Gastroesophageal sphincter (tissue), 4 donors: ENCODE measurements around the gene FOXO6. TPM values are rescaled to one million over a fixed set of nuclear protein-coding genes. Genes with fewer than 3 reads are reported as not detected.

Experiments used
- ATAC-seq: fragments of 150-250 bp; one replicate; pipeline ENCODE4 v1.9.1; 2016; ENCODE audit warnings: mild to moderate bottlenecking, moderate library complexity
- H3K27ac ChIP-seq, 4 donors: fragments of 200-600 bp; sonication (generic) in 3 of 4; 1 replicate in 3 of 4; 2 replicates in 1 of 4; pipeline ENCODE4 v1.5.1; 2016 to 2019
- H3K27me3 ChIP-seq: fragments of 200-600 bp; sonication (generic); one replicate; pipeline ENCODE4 v1.5.1; 2019
- H3K36me3 ChIP-seq, 2 donors: fragments of 200-600 bp; sonication (generic); one replicate each; pipeline ENCODE4 v1.5.1; 2019; ENCODE audit warnings: control low read depth in 1 of 2
- H3K4me1 ChIP-seq, 3 donors: fragments of 200-600 bp; sonication (generic); 1 replicate in 2 of 3; 2 replicates in 1 of 3; pipeline ENCODE4 v1.5.1; 2016 to 2019; ENCODE audit warnings: control low read depth in 2 of 3
- H3K4me3 ChIP-seq, 2 donors: fragments of 200-600 bp; sonication (generic); one replicate each; pipeline ENCODE4 v1.5.1; 2019; ENCODE audit warnings: mild to moderate bottlenecking in 1 of 2, moderate library complexity in 1 of 2
- H3K9me3 ChIP-seq, 3 donors: fragments of 200-600 bp; sonication (generic); one replicate each; pipeline ENCODE4 v1.5.1; 2017 to 2019; ENCODE audit warnings: control low read depth in 2 of 3
- EP300 ChIP-seq: sonication (generic); formaldehyde crosslinking; IDR thresholded peaks from one replicate; pipeline ENCODE4 v1.6.1; 2017; ENCODE audit warnings: antibody characterized with exemption, mild to moderate bottlenecking
- POLR2A ChIP-seq, 2 donors: fragments of 450-650 bp; IDR thresholded peaks; one replicate each; pipeline ENCODE4 v1.6.1; 2017; ENCODE audit warnings: antibody characterized with exemption in 2 of 2, mild to moderate bottlenecking in 2 of 2, moderate library complexity in 1 of 2
- POLR2AphosphoS5 ChIP-seq: sonication (generic); formaldehyde crosslinking; IDR thresholded peaks from one replicate; pipeline ENCODE4 v1.6.1; 2017; ENCODE audit warnings: antibody characterized with exemption
- WGBS, 2 donors: methylation state at CpG; one replicate each; pipeline ENCODE4 v1.1.5; 2018; ENCODE audit warnings: low coverage in 1 of 2; 5-methylcytosine and 5-hydroxymethylcytosine counted together
- total RNA-seq, 4 donors: library from RNA; depleted of rRNA; stranded (reverse); fragments of >200 nt; gene quantifications; one replicate each; pipeline ENCODE4 v1.1.0, GENCODE V29; 2016
- TF ChIP-seq, protein P1 (sequence below), 4 experiments: fragments of 200-600 bp in 2 of 4; fragments of 450-650 bp in 2 of 4; sonication (generic) in 1 of 4; IDR thresholded peaks; one replicate each; pipeline ENCODE4 v1.5.1; 2017 to 2019; ENCODE audit warnings: antibody characterized with exemption in 4 of 4, mild to moderate bottlenecking in 2 of 4, moderate library complexity in 2 of 4

Gene FOXO6
- total RNA-seq, 4 donors from 2014 or later: 0.27 to 2.2 (median 1.9) TPM

DNA sequence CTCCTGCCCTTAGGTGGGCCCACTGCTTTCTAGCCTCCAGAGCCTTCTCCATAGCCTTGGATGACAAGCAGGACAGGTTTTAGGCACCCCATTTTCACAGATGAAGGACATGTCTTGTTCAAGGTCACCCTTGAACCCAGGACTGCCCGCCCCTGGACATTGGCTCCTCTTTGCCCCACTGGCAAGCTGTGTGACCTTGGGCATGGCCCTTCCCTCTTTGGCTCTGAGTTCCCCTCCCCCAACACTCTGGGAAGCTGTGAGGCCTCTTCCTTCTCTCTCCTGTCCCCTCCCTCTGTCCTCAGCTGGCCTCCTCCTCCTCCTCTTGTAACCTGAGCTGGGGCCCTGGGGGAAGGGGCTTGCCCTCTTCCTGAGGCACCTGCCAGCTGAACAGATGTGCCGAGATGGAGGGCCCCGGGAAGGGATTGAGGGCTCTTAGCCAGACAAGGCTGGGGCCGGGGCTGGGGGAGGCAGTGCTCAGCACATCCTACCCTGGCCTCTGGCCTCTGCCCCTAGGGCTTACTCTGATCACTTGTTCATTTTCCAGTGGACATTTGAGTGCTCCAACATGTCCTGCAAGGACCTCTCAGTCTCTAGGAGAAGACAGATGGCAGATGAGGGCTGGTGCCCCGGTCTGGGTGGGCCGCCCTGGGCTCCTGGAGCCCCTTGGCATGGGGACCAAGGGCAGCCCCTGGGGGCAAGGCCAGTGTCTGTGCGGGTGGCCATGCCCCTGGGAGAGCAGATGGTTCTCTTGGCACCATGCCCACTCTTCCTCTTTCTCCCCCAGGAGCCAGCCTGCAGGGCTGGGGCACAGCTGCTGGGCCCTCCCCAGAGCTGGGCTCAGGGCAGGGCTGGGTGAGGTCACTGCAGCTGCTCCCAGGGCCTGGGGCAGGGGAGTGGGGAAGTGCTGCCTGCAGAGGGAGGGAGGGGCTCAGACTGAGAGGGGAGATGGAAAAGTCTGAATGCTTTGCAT lies 10.7 kb downstream of the FOXO6 start:
- Histone ChIP-seq H3K27me3 (no peaks in the 10 kb centered on the region), H3K9me3 (no peaks in the 10 kb centered on the region), H3K4me1 (peaks cover 0 to 31% (median 10%) of the 10 kb centered on the region in 3 donors), H3K27ac (no peak overlapping the region), H3K4me3 (no peak overlapping the region), H3K36me3 (peaks cover 0 to 1% of the 10 kb centered on the region in 2 donors)
- peak; percentile 45 for ATAC-seq
- 25 to 40% methylated on average over 2 of the region's 7 CpGs for WGBS, 2 donors
- TF ChIP-seq EP300: no peak
- no peak for TF ChIP-seq POLR2AphosphoS5
- TF ChIP-seq, protein P1, sequence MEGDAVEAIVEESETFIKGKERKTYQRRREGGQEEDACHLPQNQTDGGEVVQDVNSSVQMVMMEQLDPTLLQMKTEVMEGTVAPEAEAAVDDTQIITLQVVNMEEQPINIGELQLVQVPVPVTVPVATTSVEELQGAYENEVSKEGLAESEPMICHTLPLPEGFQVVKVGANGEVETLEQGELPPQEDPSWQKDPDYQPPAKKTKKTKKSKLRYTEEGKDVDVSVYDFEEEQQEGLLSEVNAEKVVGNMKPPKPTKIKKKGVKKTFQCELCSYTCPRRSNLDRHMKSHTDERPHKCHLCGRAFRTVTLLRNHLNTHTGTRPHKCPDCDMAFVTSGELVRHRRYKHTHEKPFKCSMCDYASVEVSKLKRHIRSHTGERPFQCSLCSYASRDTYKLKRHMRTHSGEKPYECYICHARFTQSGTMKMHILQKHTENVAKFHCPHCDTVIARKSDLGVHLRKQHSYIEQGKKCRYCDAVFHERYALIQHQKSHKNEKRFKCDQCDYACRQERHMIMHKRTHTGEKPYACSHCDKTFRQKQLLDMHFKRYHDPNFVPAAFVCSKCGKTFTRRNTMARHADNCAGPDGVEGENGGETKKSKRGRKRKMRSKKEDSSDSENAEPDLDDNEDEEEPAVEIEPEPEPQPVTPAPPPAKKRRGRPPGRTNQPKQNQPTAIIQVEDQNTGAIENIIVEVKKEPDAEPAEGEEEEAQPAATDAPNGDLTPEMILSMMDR (IDR thresholded peaks at IDR 0.05): no peak
- no peak for TF ChIP-seq POLR2A (IDR thresholded peaks at IDR 0.05)

DNA sequence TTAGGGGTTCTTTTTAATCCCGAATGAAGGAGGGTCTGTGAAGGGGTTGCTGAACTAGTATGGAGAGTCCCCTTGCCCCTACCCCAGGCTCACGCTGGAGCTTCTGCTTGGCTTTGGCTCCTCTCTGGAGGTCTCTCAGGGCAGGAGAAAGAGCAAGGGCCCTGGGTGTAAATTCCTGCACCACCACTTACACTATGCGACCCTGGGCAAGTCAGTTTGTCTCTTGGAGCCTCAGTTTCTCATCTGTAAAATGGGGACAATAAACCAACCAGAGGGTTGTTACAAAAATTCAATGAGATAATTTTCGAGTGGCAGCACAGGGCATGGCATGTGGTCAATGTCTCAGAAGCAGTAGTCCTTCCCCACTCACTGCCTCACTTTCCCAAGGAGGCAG lies 11.4 kb downstream of the FOXO6 start:
- ATAC-seq: no peak
- Histone ChIP-seq H3K4me3 (no peak overlapping the region), H3K36me3 (peaks cover 0 to 8% of the 10 kb centered on the region in 2 donors), H3K27ac (no peak overlapping the region), H3K4me1 (peaks cover 0 to 28% (median 10%) of the 10 kb centered on the region in 3 donors), H3K9me3 (no peaks in the 10 kb centered on the region), H3K27me3 (no peaks in the 10 kb centered on the region)
- TF ChIP-seq, protein P1 (IDR thresholded peaks at IDR 0.05): no peak
- no peak for TF ChIP-seq EP300
- 59 to 71% methylated on average over 1 to 4 of the region's 4 CpGs for WGBS, 2 donors

DNA sequence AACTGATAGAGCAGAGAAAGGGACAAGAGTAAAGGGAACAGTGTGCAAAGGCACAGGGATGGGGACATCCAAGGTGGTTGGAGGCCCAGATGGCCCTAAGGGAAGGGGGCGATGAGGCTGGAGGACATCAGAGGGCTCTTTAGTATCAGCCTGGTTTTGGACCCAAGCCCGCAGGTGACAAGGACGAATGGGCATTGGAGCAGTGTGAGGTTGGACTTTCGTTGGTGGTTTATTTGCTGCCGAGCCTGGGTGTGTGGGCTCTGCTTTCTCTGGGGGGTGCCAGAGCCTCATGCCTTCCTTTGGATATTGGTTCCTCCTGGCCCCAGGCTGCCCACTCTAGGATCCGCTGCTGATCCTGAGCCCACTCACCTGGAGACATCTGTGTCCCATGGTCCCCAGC lies 12.1 kb downstream of the FOXO6 start:
- TF ChIP-seq POLR2AphosphoS5: no peak
- TF ChIP-seq, protein P1 (IDR thresholded peaks at IDR 0.05): no peak
- TF ChIP-seq POLR2A (IDR thresholded peaks at IDR 0.05): no peak
- no peak for TF ChIP-seq EP300
- Histone ChIP-seq H3K4me3 (no peak overlapping the region), H3K4me1 (peaks cover 0 to 28% (median 10%) of the 10 kb centered on the region in 3 donors), H3K36me3 (peaks cover 0 to 16% of the 10 kb centered on the region in 2 donors), H3K9me3 (no peaks in the 10 kb centered on the region), H3K27ac (no peak overlapping the region), H3K27me3 (no peaks in the 10 kb centered on the region)
- WGBS, 2 donors: 49 to 66% methylated on average over 4 to 5 of the region's 6 CpGs
- ATAC-seq: no peak

DNA sequence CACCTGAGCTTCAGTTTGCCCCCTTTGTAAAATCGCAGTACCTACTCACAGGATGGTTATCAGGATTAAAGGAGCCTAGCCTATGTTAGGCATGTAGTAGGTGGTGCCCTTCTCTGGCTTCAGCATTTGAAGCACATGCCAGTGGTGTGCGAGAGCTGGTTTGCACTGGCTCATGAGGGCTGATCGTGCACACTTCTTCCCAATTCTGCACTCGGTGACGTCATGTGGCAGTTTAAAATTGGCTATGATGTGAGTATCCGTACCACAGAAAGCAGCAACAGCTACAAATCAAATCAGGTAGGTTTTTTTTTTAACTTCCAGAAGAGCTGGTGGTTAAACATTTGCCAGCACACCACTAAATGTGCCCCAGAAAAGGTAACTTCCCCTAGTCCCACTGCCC lies 13.5 kb downstream of the FOXO6 start:
- H3K27me3 ChIP-seq: no peaks in the 10 kb centered on the region
- no peak overlapping the region for H3K27ac ChIP-seq
- H3K4me3 ChIP-seq: no peak overlapping the region
- TF ChIP-seq, protein P1 (IDR thresholded peaks at IDR 0.05): no peak
- no peak for TF ChIP-seq EP300
- TF ChIP-seq POLR2A (IDR thresholded peaks at IDR 0.05): no peak
- no peak for TF ChIP-seq POLR2AphosphoS5
- peaks cover 0 to 35% (median 10%) of the 10 kb centered on the region in 3 donors for H3K4me1 ChIP-seq
- ATAC-seq: no peak
- WGBS, 2 donors: 92 to 93% methylated on average over 4 to 5 of the region's 6 CpGs
- peaks cover 0 to 22% of the 10 kb centered on the region in 2 donors for H3K36me3 ChIP-seq
- no peaks in the 10 kb centered on the region for H3K9me3 ChIP-seq

DNA sequence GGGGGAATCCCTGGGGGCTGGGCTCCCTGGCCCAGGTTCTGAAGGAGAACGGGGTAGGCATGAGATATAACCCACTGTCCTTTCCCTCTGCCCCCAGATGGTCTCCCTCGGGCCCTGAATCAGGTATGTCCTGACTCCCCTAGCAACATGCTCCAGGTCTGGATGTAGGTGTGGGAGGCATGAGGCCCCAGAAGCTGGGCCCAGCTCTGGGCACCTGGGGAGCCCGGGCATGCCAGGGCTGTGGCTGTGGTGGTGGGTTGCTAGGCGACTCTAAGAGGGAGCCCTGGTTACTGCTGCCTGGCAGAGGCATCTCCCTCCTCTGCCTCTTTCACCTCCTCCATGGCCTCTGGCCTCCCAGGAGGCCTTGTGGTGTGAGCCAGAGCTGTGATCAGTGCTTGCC lies 16.2 kb downstream of the FOXO6 start:
- H3K27me3 ChIP-seq: no peaks in the 10 kb centered on the region
- H3K27ac ChIP-seq: no peak overlapping the region
- H3K36me3 ChIP-seq: peaks cover 0 to 22% of the 10 kb centered on the region in 2 donors
- no peak for ATAC-seq
- no peak overlapping the region for H3K4me3 ChIP-seq
- H3K9me3 ChIP-seq: no peaks in the 10 kb centered on the region
- peaks cover 0 to 41% (median 11%) of the 10 kb centered on the region in 3 donors for H3K4me1 ChIP-seq
- WGBS, 2 donors: 86% methylated on average over 1 to 2 of the region's 4 CpGs
- TF ChIP-seq POLR2A (IDR thresholded peaks at IDR 0.05) (no peak), POLR2AphosphoS5 (no peak), EP300 (no peak)
- TF ChIP-seq, protein P1 (IDR thresholded peaks at IDR 0.05): no peak
